Frontal cortex (tissue), 4 donors: ENCODE results near the gene ATP5PO. TPM values are rescaled to one million over a fixed set of nuclear protein-coding genes. Genes with fewer than 3 reads are reported as not detected.
A peak's percentile ranks its signal among the peaks of the same experiment; 100 is the strongest.
"Not testable (repeated sequence)": the region's sequence is repeated elsewhere in the genome, so short reads cannot be mapped to it uniquely, and the experiment has no call there.

ENCODE experiments used
- DNase-seq, 2 donors: peaks; one replicate each; pipeline ENCODE4 v3.0.0; 2012; ENCODE audit warnings: low spot score in 2 of 2
- FAIRE-seq: peaks from 2 replicates; lab custom pipeline; 2012; peaks lifted over from hg19 to GRCh38; lab: Jason Lieb, UNC
- total RNA-seq: library from RNA; depleted of rRNA; stranded (reverse); fragments of >200 nt; gene quantifications from one replicate; pipeline ENCODE4 v1.2.3, GENCODE V29; 2014
- donor health status: control.
- donor health status: control.
- donor health status: control.

The ATP5PO gene
- total RNA-seq, 1 donor from 2014 or later = 183 TPM

DNA sequence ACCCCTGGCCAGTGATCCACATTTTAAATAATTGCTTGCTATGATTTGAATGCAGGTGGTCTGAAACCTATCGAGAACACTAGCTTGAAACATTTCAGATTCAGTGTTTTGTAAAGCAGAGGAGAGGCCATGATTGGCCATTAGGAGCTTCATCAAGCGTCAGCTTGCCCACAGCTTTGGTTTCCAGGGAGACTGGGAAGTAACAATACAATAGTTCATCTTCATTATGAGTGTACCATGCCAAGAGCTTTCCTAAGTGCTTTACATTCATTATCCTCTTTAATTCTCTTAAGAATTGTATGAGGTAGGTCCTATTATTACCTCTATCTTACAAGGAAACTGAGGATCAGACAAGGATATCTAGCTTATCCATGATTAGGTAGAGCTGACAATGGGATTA lies 27.7 kb upstream of the ATP5PO start:
- DNase-seq (no peak), FAIRE-seq (no peak)

- FAIRE-seq (no peak), DNase-seq (no peak)
These were observed 26.8 kb upstream of the ATP5PO start for GRCh38 chr21:33942426-33942825.

GRCh38 chr21:33940881-33941245 lies 25.3 kb upstream of the ATP5PO start:
- DNase-seq (no peak), FAIRE-seq (no peak)

GRCh38 chr21:33940164-33940880 lies 24.7 kb upstream of the ATP5PO start:
- FAIRE-seq (no peak), DNase-seq (no peak)

DNA sequence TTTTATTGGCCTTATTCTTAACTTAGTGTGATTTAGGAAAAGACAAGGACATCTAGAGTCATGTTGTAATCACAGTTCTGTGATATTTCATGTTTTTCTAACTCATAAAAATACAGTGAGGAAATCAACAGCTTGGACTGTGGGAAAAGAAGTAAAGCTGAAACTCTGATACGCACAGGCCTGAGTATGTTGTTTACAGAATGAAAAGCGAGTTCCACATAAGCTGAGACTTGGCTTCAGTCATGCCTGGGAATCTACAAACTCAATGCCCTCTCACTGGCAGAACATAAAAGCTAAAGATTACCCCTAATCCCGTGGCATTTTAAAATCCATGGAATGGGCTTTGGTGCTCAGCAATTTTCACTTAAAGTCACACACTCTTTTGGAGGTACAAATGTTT lies 23.6 kb upstream of the ATP5PO start:
- DNase-seq (no peak), FAIRE-seq (no peak)

- FAIRE-seq (no peak), DNase-seq (no peak)
These were observed 22.8 kb upstream of the ATP5PO start for GRCh38 chr21:33938381-33938780.

- DNase-seq = no peak
- no peak for FAIRE-seq
These were observed 22.3 kb upstream of the ATP5PO start for GRCh38 chr21:33937931-33938339.

- no peak for FAIRE-seq
- no peak for DNase-seq
These were observed 21.5 kb upstream of the ATP5PO start for GRCh38 chr21:33937146-33937545.

- FAIRE-seq = no peak
- DNase-seq = no peak
These were observed 20.9 kb upstream of the ATP5PO start for GRCh38 chr21:33936301-33937038.

DNA sequence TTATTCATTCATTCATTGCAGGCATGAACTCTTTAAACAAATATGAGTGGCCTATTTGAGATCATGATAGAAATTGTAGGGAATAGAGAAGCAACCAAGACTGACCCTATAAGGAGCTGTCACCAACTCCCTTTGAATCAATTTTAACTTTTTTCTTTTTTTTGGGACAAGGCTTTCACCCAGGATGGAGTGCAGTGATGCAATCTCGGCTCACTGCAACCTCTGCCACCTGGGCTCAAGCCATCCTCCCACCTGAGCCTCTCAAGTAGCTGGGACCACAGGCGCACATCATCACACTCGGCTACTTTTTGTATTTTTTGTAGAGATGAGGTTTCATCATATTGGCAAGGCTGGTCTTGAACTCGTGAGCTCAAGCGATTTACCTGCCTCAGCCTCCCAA lies 17.1 kb upstream of the ATP5PO start:
- DNase-seq (no peak), FAIRE-seq (no peak)

GRCh38 chr21:33931799-33932390 lies 16.3 kb upstream of the ATP5PO start:
- FAIRE-seq (no peak), DNase-seq (no peak)

GRCh38 chr21:33931052-33931798 lies 15.6 kb upstream of the ATP5PO start:
- not testable (repeated sequence) for FAIRE-seq, DNase-seq

- not testable (repeated sequence) for DNase-seq, FAIRE-seq
These were observed 10.6 kb upstream of the ATP5PO start for GRCh38 chr21:33926248-33926647.

DNA sequence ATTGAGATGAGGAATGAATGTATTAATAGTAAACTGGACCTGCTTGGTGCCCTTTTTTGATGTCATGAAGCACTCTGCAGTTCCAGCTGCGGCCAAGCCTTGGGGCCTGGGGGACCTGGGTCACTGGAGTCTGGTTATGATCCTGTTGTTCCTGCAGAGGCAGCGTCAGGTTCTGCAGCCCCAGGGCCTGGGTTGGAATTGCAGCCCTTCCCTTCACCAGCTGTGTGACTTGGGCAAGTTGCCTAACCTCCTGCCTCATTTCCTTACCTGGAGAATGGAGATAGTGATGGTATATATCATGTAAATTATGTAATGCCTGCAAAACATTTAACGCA lies 9.1 kb upstream of the ATP5PO start:
- FAIRE-seq = no peak
- DNase-seq = no peak

GRCh38 chr21:33924079-33924765 lies 8.6 kb upstream of the ATP5PO start:
- peak; percentile 79 for FAIRE-seq
- DNase-seq = peak; percentile 64 to 79

DNA sequence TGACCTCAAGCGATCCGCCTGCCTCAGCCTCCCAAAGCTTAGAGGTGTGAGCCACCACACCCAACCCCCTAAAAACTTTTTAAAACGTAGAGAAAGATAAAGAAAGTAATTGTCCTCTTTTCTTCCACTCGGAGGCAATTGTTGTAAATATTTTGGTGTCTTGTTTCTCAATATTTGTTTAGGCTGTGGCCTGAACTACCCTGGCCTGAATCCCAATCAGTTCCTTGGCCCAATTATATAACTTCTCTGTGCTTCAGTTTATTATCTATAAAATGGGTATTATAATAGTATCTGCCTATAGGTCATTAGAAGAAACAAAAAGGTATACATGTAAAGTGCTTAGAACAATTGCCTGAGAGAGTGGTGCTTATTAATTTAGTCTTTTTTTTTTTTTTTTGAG lies 1.8 kb upstream of the ATP5PO start:
- no peak for FAIRE-seq

DNA sequence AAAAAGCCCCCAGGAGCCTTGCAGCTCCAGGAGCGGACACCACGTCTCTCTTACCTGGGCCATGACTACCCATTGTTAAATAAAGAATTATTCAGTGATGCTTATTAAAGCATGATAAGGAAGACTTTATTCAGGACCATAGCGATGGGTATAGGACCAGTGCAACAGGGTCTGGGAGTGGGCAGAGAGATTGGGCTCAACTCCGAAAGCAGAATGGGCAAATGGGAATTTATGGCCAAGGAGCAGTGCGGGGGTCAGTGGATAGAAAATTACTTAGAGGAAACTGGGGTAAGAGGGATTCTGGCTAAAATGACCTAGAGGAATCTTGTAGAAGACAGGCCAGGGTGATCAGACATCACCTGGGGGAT lies 580 bp upstream of the ATP5PO start:
- FAIRE-seq (no peak), DNase-seq (no peak)

More for the DNA sequence above, 1.8 kb upstream of the ATP5PO start:
- DNase-seq = no peak

GRCh38 chr21:33914188-33914587 lies 1.4 kb downstream of the ATP5PO start:
- DNase-seq (no peak), FAIRE-seq (no peak)

DNA sequence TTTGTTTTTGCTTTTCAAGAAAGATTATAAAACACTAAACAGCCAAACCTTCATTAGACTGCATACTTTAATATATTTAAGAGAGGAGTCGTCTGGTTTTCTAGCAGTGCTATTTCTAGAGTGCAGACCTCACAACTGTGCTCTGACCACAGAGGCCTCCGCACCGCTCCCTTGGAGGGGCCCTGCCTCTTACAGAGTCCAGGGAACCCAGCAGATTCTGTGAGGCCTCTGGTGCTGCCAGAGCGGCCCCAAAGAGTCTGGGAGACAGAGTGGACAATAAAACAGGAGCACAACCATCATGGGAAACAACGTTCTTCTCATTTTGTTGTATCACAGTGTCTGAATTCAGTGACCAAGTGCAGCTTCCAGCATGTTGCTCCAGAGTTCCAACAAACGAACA lies 5.8 kb downstream of the ATP5PO start:
- DNase-seq (no peak), FAIRE-seq (no peak)

DNA sequence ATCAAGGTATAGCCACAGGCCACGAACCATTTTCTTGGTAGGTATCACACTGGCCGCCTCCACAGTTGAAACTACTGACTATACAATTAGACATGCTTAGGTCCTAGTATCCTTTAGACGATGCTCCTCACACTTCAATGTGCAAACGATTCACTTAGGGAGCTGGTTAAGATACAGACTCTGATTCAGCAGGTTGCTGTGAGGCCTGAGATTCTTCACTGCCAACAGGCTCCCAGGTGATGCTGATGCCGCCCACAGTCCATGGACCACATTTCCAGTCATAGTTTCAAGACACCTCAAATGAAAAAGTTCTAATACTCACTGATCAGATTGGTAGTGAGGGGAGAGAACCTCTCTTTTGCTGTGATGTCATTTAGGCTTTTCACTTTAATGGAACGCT lies 6.8 kb downstream of the ATP5PO start:
- DNase-seq (no peak), FAIRE-seq (no peak)
